ENCODE measurements around the gene B3GAT1. TPM values are rescaled to one million over a fixed set of nuclear protein-coding genes. Genes with fewer than 3 reads are reported as not detected.

The B3GAT1 gene
- total RNA-seq, 1 donor from 2014 or later, result 0.74 TPM

GRCh38 chr11:134391656-134392055 is 20.4 kb downstream of the B3GAT1 start:
- TF ChIP-seq POLR2AphosphoS5 (IDR thresholded peaks at IDR 0.05; ENCODE audit: insufficient read depth in 1 of 2, low read depth in 1 of 2), result no peak
- TF ChIP-seq CTCF (IDR thresholded peaks at IDR 0.05), result no peak
- TF ChIP-seq POLR2A (IDR thresholded peaks at IDR 0.05), result no peak

GRCh38 chr11:134390706-134391569 is 21.1 kb downstream of the B3GAT1 start:
- H3K4me1 ChIP-seq, result no peaks in the 10 kb centered on the region
- H3K27ac ChIP-seq, result no peak overlapping the region
- no peaks in the 10 kb centered on the region for H3K36me3 ChIP-seq
- intact Hi-C loops (cut with DNase I), result no loop called here
- H3K4me3 ChIP-seq, result no peak overlapping the region
- TF ChIP-seq POLR2A (IDR thresholded peaks at IDR 0.05) (no peak), POLR2AphosphoS5 (IDR thresholded peaks at IDR 0.05; ENCODE audit: insufficient read depth in 1 of 2, low read depth in 1 of 2) (no peak), CTCF (IDR thresholded peaks at IDR 0.05) (no peak)
- no peak for DNase-seq (ENCODE audit: extremely low spot score in 2 of 2)
- H3K27me3 ChIP-seq, result no peaks in the 10 kb centered on the region
- H3K9me3 ChIP-seq, result no peaks in the 10 kb centered on the region

More at GRCh38 chr11:134391656-134392055, 20.4 kb downstream of the B3GAT1 start:
- no peak overlapping the region for H3K4me3 ChIP-seq
- H3K27me3 ChIP-seq, result no peaks in the 10 kb centered on the region
- intact Hi-C loops (cut with DNase I), result no loop called here
- no peaks in the 10 kb centered on the region for H3K36me3 ChIP-seq
- DNase-seq (ENCODE audit: extremely low spot score in 2 of 2), result no peak
- H3K27ac ChIP-seq, result no peak overlapping the region
- no peaks in the 10 kb centered on the region for H3K9me3 ChIP-seq
- no peaks in the 10 kb centered on the region for H3K4me1 ChIP-seq

GRCh38 chr11:134389464-134390180 is 22.4 kb downstream of the B3GAT1 start:
- Histone ChIP-seq H3K27me3 (no peaks in the 10 kb centered on the region), H3K4me3 (no peak overlapping the region), H3K4me1 (no peaks in the 10 kb centered on the region), H3K27ac (no peak overlapping the region), H3K36me3 (no peaks in the 10 kb centered on the region), H3K9me3 (no peaks in the 10 kb centered on the region)
- intact Hi-C loops (cut with DNase I), result no loop called here
- DNase-seq (ENCODE audit: extremely low spot score in 2 of 2), result no peak
- no peak for TF ChIP-seq POLR2AphosphoS5 (IDR thresholded peaks at IDR 0.05; ENCODE audit: insufficient read depth in 1 of 2, low read depth in 1 of 2)
- TF ChIP-seq CTCF (IDR thresholded peaks at IDR 0.05), result no peak
- no peak for TF ChIP-seq POLR2A (IDR thresholded peaks at IDR 0.05)

- no peak overlapping the region for H3K27ac ChIP-seq
- no peaks in the 10 kb centered on the region for H3K27me3 ChIP-seq
- H3K4me1 ChIP-seq, result no peaks in the 10 kb centered on the region
- TF ChIP-seq POLR2A (IDR thresholded peaks at IDR 0.05), result no peak
- TF ChIP-seq CTCF (IDR thresholded peaks at IDR 0.05), result no peak
- TF ChIP-seq POLR2AphosphoS5 (IDR thresholded peaks at IDR 0.05; ENCODE audit: insufficient read depth in 1 of 2, low read depth in 1 of 2), result no peak
- no peak overlapping the region for H3K4me3 ChIP-seq
- no peaks in the 10 kb centered on the region for H3K9me3 ChIP-seq
- no peak for DNase-seq (ENCODE audit: extremely low spot score in 2 of 2)
- H3K36me3 ChIP-seq, result no peaks in the 10 kb centered on the region
- intact Hi-C loops (cut with DNase I), result no loop called here
Measured at GRCh38 chr11:134388590-134388989, 23.5 kb downstream of the B3GAT1 start.
